ENCODE measurements around the gene MMD. TPM values are rescaled to one million over a fixed set of nuclear protein-coding genes. Genes with fewer than 3 reads are reported as not detected.

Gene MMD
- total and polyA plus RNA-seq, 2 of the 13 experiments (the other 11 are each of a cell fraction or from before 2014, with no cell fraction given), result 121 to 225 TPM

DNA sequence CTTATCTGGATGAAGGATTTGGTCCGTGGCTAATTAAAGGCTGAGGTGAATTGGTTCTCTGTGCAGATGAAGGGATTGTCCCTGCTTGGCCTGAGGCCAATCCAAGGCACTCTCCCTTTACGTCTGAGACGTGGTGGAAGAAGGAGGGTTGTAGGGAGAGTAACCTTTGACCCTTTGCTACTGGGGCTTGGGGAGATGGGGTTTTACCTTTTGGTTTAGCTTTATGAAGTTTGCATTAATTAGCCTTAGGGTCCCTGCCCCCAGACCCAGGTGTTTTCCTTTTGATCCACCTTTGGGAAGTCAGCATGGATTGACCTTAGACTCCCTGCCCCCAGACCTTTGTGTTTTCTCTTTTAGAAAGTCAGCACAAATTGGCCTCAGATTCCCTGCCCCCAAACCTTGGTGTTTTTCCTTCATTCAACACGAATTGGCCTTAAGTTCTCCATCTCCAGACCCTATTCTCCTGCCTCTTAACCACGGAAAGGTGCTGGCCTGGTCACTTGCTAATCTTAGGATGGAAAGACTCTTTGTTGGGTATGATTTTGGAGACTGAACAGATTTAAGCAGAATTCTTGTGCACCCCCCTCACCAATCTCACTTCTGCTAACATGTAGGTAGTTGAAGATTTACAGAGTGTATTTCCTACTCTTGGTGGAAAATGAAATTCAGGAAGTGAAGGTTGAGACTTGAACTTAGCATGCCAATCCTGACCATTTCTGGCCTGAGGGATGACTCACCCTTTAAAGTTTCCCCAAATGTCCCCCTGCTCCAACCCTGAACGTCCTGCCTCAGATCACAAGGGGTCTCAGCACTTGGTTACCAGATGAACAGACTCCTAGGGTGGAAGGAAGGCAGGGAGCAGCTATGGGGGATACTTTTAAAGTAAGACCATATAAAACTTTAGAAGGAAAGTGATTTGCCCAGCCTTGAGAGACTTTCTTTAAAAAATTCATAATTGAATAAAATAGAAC lies 23.1 kb upstream of the MMD start (continued):
- TF ChIP-seq, protein P1, sequence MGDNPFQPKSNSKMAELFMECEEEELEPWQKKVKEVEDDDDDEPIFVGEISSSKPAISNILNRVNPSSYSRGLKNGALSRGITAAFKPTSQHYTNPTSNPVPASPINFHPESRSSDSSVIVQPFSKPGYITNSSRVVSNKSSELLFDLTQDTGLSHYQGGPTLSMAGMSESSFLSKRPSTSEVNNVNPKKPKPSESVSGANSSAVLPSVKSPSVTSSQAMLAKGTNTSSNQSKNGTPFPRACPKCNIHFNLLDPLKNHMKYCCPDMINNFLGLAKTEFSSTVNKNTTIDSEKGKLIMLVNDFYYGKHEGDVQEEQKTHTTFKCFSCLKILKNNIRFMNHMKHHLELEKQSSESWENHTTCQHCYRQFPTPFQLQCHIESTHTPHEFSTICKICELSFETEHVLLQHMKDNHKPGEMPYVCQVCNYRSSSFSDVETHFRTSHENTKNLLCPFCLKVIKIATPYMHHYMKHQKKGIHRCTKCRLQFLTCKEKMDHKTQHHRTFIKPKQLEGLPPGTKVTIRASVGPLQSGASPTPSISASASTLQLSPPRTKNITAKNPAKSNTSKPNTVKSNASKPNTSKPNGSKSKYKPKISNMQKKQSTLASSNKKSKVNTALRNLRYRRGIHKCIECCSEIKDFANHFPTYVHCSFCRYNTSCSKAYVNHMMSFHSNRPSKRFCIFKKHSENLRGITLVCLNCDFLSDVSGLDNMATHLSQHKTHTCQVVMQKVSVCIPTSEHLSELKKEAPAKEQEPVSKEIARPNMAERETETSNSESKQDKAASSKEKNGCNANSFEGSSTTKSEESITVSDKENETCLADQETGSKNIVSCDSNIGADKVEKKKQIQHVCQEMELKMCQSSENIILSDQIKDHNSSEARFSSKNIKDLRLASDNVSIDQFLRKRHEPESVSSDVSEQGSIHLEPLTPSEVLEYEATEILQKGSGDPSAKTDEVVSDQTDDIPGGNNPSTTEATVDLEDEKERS (CRISPR knock-in tag; IDR thresholded peaks at IDR 0.05), result peak; percentile 60; the same call in 1 of the 2 replicates
- no peak; the same call in 1 of the 2 replicates for TF ChIP-seq SOX13 (IDR thresholded peaks at IDR 0.05)
- peak in 1 of 2 experiments; percentile 67; a peak in 1 of 4 replicates for TF ChIP-seq SOX13 (CRISPR knock-in tag; conservative IDR thresholded peaks at IDR 0.05 in 1 of 2, IDR thresholded peaks at IDR 0.05 in 1 of 2)
- peak; percentile 88 for TF ChIP-seq NR2F6 (IDR thresholded peaks at IDR 0.05)
- TF ChIP-seq NR2F6 (CRISPR knock-in tag; IDR thresholded peaks at IDR 0.05), result peak; percentile 56
- TF ChIP-seq, protein P2, sequence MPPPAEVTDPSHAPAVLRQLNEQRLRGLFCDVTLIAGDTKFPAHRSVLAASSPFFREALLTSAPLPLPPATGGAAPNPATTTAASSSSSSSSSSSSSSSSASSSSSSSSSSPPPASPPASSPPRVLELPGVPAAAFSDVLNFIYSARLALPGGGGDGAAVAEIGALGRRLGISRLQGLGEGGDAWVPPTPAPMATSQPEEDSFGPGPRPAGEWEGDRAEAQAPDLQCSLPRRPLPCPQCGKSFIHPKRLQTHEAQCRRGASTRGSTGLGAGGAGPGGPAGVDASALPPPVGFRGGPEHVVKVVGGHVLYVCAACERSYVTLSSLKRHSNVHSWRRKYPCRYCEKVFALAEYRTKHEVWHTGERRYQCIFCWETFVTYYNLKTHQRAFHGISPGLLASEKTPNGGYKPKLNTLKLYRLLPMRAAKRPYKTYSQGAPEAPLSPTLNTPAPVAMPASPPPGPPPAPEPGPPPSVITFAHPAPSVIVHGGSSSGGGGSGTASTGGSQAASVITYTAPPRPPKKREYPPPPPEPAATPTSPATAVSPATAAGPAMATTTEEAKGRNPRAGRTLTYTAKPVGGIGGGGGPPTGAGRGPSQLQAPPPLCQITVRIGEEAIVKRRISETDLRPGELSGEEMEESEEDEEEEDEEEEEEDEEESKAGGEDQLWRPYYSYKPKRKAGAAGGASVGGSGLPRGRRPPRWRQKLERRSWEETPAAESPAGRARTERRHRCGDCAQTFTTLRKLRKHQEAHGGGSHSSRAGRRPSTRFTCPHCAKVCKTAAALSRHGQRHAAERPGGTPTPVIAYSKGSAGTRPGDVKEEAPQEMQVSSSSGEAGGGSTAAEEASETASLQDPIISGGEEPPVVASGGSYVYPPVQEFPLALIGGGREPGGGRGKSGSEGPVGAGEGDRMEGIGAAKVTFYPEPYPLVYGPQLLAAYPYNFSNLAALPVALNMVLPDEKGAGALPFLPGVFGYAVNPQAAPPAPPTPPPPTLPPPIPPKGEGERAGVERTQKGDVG (CRISPR knock-in tag; IDR thresholded peaks at IDR 0.05; ENCODE audit: borderline replicate concordance), result 0 out of 2 replicates have a peak, but pooled peaks have one; percentile 31
- TF ChIP-seq, protein P3, sequence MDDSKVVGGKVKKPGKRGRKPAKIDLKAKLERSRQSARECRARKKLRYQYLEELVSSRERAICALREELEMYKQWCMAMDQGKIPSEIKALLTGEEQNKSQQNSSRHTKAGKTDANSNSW (CRISPR knock-in tag; IDR thresholded peaks at IDR 0.05; ENCODE audit: borderline replicate concordance), result no peak
- no peak for TF ChIP-seq ZNF121 (CRISPR knock-in tag; IDR thresholded peaks at IDR 0.05)
- no peak for TF ChIP-seq PRMT3 (CRISPR knock-in tag; IDR thresholded peaks at IDR 0.05; ENCODE audit: borderline replicate concordance, low read depth)
- no peak for TF ChIP-seq ZNF3 (CRISPR knock-in tag; IDR thresholded peaks at IDR 0.05)
- TF ChIP-seq NR2F1 (CRISPR knock-in tag; IDR thresholded peaks at IDR 0.05), result peak; percentile 27 to 51; a peak in 2 of 4 replicates
- peak; percentile 18; the same call in 1 of the 2 replicates for TF ChIP-seq NFATC3 (CRISPR knock-in tag; IDR thresholded peaks at IDR 0.05)
- TF ChIP-seq, protein P4, sequence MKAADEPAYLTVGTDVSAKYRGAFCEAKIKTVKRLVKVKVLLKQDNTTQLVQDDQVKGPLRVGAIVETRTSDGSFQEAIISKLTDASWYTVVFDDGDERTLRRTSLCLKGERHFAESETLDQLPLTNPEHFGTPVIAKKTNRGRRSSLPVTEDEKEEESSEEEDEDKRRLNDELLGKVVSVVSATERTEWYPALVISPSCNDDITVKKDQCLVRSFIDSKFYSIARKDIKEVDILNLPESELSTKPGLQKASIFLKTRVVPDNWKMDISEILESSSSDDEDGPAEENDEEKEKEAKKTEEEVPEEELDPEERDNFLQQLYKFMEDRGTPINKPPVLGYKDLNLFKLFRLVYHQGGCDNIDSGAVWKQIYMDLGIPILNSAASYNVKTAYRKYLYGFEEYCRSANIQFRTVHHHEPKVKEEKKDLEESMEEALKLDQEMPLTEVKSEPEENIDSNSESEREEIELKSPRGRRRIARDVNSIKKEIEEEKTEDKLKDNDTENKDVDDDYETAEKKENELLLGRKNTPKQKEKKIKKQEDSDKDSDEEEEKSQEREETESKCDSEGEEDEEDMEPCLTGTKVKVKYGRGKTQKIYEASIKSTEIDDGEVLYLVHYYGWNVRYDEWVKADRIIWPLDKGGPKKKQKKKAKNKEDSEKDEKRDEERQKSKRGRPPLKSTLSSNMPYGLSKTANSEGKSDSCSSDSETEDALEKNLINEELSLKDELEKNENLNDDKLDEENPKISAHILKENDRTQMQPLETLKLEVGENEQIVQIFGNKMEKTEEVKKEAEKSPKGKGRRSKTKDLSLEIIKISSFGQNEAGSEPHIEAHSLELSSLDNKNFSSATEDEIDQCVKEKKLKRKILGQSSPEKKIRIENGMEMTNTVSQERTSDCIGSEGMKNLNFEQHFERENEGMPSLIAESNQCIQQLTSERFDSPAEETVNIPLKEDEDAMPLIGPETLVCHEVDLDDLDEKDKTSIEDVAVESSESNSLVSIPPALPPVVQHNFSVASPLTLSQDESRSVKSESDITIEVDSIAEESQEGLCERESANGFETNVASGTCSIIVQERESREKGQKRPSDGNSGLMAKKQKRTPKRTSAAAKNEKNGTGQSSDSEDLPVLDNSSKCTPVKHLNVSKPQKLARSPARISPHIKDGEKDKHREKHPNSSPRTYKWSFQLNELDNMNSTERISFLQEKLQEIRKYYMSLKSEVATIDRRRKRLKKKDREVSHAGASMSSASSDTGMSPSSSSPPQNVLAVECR (CRISPR knock-in tag; IDR thresholded peaks at IDR 0.05; ENCODE audit: borderline replicate concordance), result no peak
- TF ChIP-seq, protein P5, sequence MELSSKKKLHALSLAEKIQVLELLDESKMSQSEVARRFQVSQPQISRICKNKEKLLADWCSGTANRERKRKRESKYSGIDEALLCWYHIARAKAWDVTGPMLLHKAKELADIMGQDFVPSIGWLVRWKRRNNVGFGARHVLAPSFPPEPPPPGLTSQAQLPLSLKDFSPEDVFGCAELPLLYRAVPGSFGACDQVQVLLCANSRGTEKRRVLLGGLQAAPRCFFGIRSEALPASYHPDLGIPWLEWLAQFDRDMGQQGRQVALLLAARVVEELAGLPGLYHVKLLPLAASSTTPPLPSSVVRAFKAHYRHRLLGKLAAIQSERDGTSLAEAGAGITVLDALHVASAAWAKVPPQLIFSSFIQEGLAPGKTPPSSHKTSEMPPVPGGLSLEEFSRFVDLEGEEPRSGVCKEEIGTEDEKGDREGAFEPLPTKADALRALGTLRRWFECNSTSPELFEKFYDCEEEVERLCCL (CRISPR knock-in tag; IDR thresholded peaks at IDR 0.05; ENCODE audit: borderline replicate concordance), result no peak
